ENCODE data around the gene CYTH1. TPM values are rescaled to one million over a fixed set of nuclear protein-coding genes. Genes with fewer than 3 reads are reported as not detected.

CYTH1 gene
- total RNA-seq, 1 donor from 2014 or later: 103 TPM

DNA sequence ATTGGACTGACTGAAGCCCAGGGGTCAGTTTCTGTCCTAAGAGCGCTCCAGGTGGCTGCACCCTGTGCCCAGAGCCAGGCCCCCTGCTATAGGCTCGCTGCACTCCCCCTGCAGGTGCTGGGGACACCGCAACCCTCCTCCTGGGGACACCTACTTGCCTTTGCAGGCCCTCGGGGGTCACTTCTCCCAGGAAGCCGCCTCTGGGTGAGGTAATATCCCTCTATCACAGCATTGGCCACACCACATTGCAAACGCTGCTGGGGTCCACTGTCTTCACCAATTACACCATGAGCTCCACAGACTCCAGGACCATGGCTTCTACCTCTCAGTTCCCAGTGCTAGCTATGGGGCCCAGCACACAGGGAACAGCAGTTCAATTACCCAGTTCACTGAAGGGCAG lies 43.6 kb upstream of the CYTH1 start:
- H3K27ac ChIP-seq: no peak overlapping the region
- no peak overlapping the region for H3K4me3 ChIP-seq
- intact Hi-C loops (cut with DNase I): no loop called here
- no peak for ATAC-seq
- no peak for DNase-seq
- H3K9me3 ChIP-seq: no peaks in the 10 kb centered on the region
- H3K27me3 ChIP-seq: no peaks in the 10 kb centered on the region
- H3K36me3 ChIP-seq: peaks cover 99% of the 10 kb centered on the region
- TF ChIP-seq, protein P1, sequence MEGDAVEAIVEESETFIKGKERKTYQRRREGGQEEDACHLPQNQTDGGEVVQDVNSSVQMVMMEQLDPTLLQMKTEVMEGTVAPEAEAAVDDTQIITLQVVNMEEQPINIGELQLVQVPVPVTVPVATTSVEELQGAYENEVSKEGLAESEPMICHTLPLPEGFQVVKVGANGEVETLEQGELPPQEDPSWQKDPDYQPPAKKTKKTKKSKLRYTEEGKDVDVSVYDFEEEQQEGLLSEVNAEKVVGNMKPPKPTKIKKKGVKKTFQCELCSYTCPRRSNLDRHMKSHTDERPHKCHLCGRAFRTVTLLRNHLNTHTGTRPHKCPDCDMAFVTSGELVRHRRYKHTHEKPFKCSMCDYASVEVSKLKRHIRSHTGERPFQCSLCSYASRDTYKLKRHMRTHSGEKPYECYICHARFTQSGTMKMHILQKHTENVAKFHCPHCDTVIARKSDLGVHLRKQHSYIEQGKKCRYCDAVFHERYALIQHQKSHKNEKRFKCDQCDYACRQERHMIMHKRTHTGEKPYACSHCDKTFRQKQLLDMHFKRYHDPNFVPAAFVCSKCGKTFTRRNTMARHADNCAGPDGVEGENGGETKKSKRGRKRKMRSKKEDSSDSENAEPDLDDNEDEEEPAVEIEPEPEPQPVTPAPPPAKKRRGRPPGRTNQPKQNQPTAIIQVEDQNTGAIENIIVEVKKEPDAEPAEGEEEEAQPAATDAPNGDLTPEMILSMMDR (IDR thresholded peaks at IDR 0.05): no peak
- H3K4me1 ChIP-seq: no peaks in the 10 kb centered on the region

DNA sequence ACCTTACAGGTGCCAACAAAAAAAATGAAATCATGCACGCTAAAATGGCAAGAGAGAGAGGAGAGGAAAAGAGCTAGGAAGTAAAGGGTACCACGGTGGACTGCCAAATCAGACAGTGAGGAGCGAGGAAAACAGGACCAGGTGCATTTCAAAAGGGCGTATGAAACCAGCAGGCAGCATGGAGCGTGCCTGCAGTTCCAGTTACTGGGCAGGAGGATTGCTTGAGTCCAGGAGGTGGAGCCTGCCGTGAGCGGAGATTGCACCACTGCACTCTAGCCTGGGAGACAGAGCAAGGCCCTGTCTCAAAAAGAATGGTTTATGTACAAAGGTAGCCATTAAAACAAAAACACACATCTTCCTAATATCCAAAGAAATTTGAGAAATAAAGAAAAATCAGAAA lies 42.2 kb upstream of the CYTH1 start:
- no peaks in the 10 kb centered on the region for H3K9me3 ChIP-seq
- ATAC-seq (no peak), DNase-seq (no peak)
- no peak overlapping the region for H3K27ac ChIP-seq
- H3K4me1 ChIP-seq: peaks cover 3% of the 10 kb centered on the region
- TF ChIP-seq, protein P1 (IDR thresholded peaks at IDR 0.05): no peak
- intact Hi-C loops (cut with DNase I): no loop called here
- H3K36me3 ChIP-seq: peaks cover 99% of the 10 kb centered on the region
- H3K27me3 ChIP-seq: no peaks in the 10 kb centered on the region
- no peak overlapping the region for H3K4me3 ChIP-seq

DNA sequence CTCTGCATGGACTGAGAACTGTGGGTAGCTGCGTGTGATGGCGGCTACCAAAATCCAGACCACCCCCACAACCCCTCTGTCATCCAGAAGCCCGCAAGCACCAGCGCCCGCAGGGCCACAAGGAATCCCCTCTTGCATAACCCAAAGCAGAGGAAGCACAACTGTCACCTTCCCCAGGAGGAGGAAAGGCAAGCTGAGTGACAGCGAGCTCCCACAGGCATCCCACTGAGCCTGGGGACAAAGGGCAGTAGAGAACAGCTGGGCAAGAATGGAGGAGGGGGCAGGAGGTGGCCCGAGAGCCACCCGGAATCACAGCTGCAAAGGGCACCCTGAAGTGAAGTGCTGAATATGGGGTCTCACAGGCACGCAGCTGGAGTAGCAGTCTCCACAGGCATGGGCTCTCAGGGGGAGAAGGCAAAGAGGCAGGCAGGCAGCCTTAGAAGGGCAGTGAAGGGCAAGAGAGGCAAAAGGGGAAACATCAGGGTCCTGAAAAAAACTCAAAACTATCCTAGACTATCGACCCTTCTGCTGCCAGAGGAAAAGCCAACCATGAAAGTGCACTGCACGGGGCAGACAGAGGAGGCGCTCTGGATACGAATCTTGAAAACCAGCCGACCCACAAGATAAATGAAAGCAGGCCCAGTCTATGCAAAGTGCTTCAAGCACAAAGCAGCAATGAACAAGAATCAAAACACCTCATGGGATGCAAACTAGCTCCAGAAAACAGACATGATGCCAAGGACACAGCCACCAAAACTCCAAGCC lies 41.4 kb upstream of the CYTH1 start:
- Histone ChIP-seq H3K27ac (no peak overlapping the region), H3K9me3 (no peaks in the 10 kb centered on the region), H3K4me3 (no peak overlapping the region), H3K4me1 (peaks cover 7% of the 10 kb centered on the region), H3K27me3 (no peaks in the 10 kb centered on the region), H3K36me3 (peaks cover 99% of the 10 kb centered on the region)
- TF ChIP-seq, protein P1 (IDR thresholded peaks at IDR 0.05): no peak
- intact Hi-C loops (cut with DNase I): no loop called here
- no peak for ATAC-seq
- DNase-seq: no peak

DNA sequence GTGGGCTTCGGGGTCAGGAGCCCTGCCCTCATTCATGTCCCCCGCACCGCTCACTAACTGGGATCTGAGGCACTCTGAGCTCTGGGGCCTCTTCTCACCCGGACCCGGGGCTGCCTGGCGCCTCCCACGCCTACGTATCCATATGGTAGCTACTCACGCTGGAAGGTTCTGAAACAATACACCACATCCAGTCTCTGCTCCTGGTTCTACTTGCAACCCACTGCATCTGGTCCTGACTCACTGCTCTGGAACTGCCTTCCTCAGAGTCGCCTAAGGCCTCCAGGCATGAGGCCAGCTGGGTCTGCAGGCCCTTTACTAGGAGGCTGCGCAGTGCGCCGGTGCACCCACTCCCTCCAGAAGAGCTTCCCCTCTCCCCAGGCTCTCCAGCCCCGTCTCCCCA lies 40.5 kb upstream of the CYTH1 start:
- DNase-seq (no peak), ATAC-seq (no peak)
- Histone ChIP-seq H3K27me3 (no peaks in the 10 kb centered on the region), H3K27ac (no peak overlapping the region), H3K36me3 (peaks cover 99% of the 10 kb centered on the region), H3K4me3 (no peak overlapping the region), H3K4me1 (peaks cover 11% of the 10 kb centered on the region), H3K9me3 (no peaks in the 10 kb centered on the region)
- TF ChIP-seq, protein P1 (IDR thresholded peaks at IDR 0.05): no peak
- intact Hi-C loops (cut with DNase I): no loop called here

DNA sequence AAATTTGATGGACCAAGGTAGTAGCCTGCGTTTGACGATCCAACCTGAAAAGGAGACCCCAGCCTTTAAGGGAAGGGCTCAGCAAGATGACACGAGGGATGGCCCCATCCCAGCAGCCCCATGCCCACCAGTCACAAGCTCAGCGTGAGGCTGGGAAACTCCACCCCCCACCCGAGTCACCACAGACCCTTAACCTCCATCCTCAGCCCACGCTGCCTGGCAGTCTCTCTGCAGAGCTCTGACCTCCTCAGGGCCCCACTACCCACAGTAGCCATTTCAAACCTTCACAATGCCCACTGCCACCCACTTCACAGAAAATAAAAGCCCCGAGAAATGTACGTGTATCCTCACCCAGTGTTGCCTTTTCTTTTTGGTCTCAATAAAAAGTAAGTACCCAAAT lies 39.9 kb upstream of the CYTH1 start:
- TF ChIP-seq, protein P1 (IDR thresholded peaks at IDR 0.05): no peak
- H3K4me3 ChIP-seq: no peak overlapping the region
- intact Hi-C loops (cut with DNase I): no loop called here
- no peaks in the 10 kb centered on the region for H3K27me3 ChIP-seq
- no peak for ATAC-seq
- H3K36me3 ChIP-seq: peaks cover 99% of the 10 kb centered on the region
- H3K4me1 ChIP-seq: peaks cover 11% of the 10 kb centered on the region
- no peaks in the 10 kb centered on the region for H3K9me3 ChIP-seq
- DNase-seq: no peak
- no peak overlapping the region for H3K27ac ChIP-seq
